ENCODE results near the gene ZHX3. TPM values are rescaled to one million over a fixed set of nuclear protein-coding genes. Genes with fewer than 3 reads are reported as not detected.
A peak's percentile ranks its signal among the peaks of the same experiment; 100 is the strongest.

ZHX3 gene
- total and polyA plus RNA-seq, 2 of the 13 experiments (the other 11 are each of a cell fraction or from before 2014, with no cell fraction given), result 8.4 to 11.7 TPM

GRCh38 chr20:41339957-41340326, 22.4 kb upstream of the ZHX3 start (continued):
- TF ChIP-seq THAP7 (CRISPR knock-in tag; IDR thresholded peaks at IDR 0.05), result no peak
- TF ChIP-seq ZNF496 (CRISPR knock-in tag; IDR thresholded peaks at IDR 0.05; ENCODE audit: insufficient replicate concordance), result no peak
- peak; percentile 33; the same call in 1 of the 2 replicates for TF ChIP-seq NFYB (CRISPR knock-in tag; IDR thresholded peaks at IDR 0.05)
- TF ChIP-seq TAF15 (IDR thresholded peaks at IDR 0.05; ENCODE audit: low read depth, low read length, poor library complexity, severe bottlenecking), result peak; percentile 93
- no peak for TF ChIP-seq HNRNPH1 (optimal IDR thresholded peaks at IDR 0.05; ENCODE audit: low read depth, low read length)
- TF ChIP-seq ZNF761 (CRISPR knock-in tag; conservative IDR thresholded peaks at IDR 0.05), result no peak
- peak; percentile 82 for TF ChIP-seq KDM5B (CRISPR knock-in tag; IDR thresholded peaks at IDR 0.05; ENCODE audit: borderline replicate concordance)
- TF ChIP-seq ZNF121 (CRISPR knock-in tag; IDR thresholded peaks at IDR 0.05), result peak; percentile 73
- peak; percentile 87; the same call in 1 of the 2 replicates for TF ChIP-seq STAT6 (CRISPR knock-in tag; IDR thresholded peaks at IDR 0.05; ENCODE audit: borderline replicate concordance)
- peak; percentile 66; the same call in 1 of the 2 replicates for TF ChIP-seq MTF2 (CRISPR knock-in tag; IDR thresholded peaks at IDR 0.05; ENCODE audit: borderline replicate concordance)
- TF ChIP-seq HNF1A (IDR thresholded peaks at IDR 0.05; ENCODE audit: low read depth), result no peak
- 0 out of 2 replicates have a peak, but pooled peaks have one; percentile 41 for TF ChIP-seq HNF1A (CRISPR knock-in tag; IDR thresholded peaks at IDR 0.05; ENCODE audit: borderline replicate concordance)
- no peak for TF ChIP-seq TIGD3 (CRISPR knock-in tag; IDR thresholded peaks at IDR 0.05; ENCODE audit: borderline replicate concordance)
- peak; percentile 42; the same call in 1 of the 2 replicates for TF ChIP-seq ZNF230 (CRISPR knock-in tag; IDR thresholded peaks at IDR 0.05)
- no peak for TF ChIP-seq NKX3-1 (CRISPR knock-in tag; IDR thresholded peaks at IDR 0.05)
- peak; percentile 83 for TF ChIP-seq ZNF280B (CRISPR knock-in tag; IDR thresholded peaks at IDR 0.05; ENCODE audit: borderline replicate concordance)
- no peak for TF ChIP-seq CHCHD3 (CRISPR knock-in tag; IDR thresholded peaks at IDR 0.05)
- TF ChIP-seq MED1 (CRISPR knock-in tag; IDR thresholded peaks at IDR 0.05), result peak; percentile 64; the same call in 1 of the 2 replicates
- peak; percentile 51; the same call in 1 of the 2 replicates for TF ChIP-seq ZNF430 (CRISPR knock-in tag; IDR thresholded peaks at IDR 0.05)
- no peak for TF ChIP-seq ZNF773 (CRISPR knock-in tag; IDR thresholded peaks at IDR 0.05; ENCODE audit: borderline replicate concordance)
